ENCODE measurements around the gene TREH.
"Not testable (repeated sequence)": the region's sequence is repeated elsewhere in the genome, so short reads cannot be mapped to it uniquely, and the experiment has no call there.

Gene TREH

GRCh38 chr11:118679483-118679882 is at the start of gene TREH:
TREH (minus strand) TSS chr11:118679650; CDS start chr11:118679627, 23 bp downstream.
- DNase-seq, result no peak

DNA sequence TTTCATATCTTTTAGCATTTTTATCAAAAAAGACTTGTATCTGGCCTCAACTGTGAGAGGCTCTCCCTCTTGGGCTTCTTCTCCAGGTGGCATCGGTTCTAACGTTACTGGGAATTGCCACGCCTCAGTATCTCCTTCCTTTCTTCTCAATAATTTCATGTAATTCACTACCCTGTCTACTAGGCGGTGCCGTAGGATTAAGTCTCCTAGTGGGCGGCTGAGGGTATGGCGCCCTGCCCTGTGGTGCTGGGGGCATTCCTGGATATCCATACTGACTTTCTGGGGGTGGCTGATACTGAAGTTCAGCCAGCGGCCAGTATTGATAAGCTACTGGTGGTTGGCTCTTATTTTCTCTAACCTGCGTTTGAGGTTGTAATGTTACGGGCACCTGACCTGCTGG is 48.7 kb upstream of the TREH start:
- not testable (repeated sequence) for DNase-seq

DNA sequence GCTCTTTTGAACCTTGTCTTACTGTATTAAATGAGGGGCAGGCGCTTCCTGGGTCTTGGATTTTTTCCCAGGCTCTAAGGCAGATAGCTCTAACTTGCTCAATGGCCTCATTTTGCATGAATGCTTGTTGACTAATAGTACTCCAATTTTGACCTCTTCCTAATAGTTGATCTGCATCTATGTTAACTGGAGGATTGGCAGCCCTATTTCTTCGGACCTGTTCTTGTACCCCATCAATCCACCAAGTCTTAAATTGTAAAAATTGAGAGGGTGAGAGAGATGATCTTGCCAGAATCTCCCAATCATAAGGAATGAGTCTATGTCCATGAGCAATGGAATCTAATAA is 48.2 kb upstream of the TREH start:
- not testable (repeated sequence) for DNase-seq

- not testable (repeated sequence) for DNase-seq
These were observed 47.7 kb upstream of the TREH start for GRCh38 chr11:118727001-118727720.

GRCh38 chr11:118721478-118722015 is 42.1 kb upstream of the TREH start:
- DNase-seq, result not testable (repeated sequence)

DNA sequence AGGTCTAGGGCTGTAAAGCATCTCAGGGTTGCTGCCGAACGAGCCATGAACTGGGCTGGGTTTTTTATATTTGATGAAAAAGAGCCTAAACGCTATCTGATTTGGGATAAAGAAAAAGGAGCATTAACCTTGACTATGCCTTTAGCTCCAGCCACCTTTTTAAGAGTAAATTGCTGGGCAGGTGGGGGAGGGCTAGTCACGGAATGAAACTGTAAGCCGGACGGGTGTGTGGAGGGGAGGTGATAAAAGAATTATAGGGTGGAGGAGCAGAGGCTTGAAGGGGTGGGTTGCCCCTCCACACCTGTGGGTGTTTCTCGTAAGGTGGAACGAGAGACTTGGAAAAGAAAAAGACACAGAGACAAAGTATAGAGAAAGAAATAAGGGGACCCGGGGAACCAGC is 41.3 kb upstream of the TREH start:
- DNase-seq, result not testable (repeated sequence)

- peak; percentile 30 for DNase-seq
These were observed 40.6 kb upstream of the TREH start for GRCh38 chr11:118720078-118720477.

- not testable (repeated sequence) for DNase-seq
These were observed 39.1 kb upstream of the TREH start for GRCh38 chr11:118718562-118718961.

GRCh38 chr11:118717733-118718132 is 38.3 kb upstream of the TREH start:
- DNase-seq, result not testable (repeated sequence)

- not testable (repeated sequence) for DNase-seq
These were observed 37.8 kb upstream of the TREH start for GRCh38 chr11:118717221-118717620.

DNA sequence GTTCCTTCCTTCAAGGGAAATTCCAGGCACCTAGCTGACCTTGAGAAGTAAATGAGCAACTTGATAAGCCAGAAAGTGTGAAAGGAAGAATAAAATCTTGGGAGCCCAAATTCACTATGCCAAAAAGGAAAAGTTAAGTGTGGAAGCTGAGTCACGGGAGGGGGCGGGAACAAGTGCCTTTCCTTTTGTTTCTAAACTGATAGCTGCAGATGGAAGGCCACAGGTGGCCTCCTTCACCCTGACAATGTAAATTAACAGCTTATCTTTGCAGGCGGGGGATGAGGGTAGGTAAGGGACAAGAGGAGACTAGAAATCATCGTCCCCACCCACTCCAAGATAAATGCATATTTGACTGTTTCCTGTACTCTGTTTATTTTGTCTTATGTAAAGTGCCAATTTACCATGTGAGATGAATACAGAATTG is 36.4 kb upstream of the TREH start:
- DNase-seq, result peak; percentile 18

DNA sequence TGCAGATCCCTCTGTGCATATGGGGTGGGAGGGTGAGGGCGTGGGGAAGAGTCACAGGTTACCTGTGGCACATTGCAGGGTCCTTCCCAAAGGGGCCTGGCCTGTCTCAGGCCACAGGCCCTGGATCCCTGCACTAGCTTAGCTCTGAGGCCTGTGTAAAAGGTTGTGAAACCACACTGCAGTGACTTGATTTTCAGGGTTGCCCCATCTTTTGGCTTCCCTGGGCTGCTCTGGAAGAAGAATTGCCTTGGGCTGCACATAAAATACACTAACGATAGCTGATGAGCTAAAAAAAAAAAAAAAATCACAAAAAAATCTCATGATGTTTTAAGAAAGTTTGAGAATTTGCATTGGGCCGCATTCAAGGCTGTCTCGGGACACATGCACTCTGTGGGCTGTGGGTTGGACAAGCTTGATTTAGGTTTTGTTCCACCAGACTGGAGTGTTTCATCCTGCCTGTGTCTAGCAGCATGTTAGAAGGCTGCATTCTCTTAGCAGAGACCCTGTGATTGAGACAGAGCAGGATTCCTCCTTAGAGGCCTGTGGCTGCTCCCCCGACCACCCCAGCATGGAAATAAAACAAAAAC is 35.9 kb upstream of the TREH start:
- no peak for DNase-seq

DNA sequence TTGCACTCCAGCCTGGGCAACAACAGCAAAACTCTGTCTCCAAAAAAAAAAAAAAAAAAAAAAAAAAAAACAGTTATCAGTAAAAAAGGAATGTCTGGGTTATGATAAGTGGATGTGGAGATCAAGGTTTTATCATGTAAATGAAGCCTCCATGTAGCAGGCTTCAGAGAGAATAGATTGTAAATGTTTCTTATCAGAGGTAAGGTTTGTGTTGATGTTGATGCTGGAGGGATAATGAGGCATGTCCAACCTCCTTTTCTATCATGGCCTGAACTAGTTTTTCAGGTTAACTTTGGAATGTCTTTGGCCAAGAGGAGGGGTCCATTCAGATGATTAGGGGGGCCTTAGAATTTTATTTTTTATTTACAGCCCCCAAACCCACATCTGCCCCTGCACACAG is 35.4 kb upstream of the TREH start:
- DNase-seq, result no peak

DNA sequence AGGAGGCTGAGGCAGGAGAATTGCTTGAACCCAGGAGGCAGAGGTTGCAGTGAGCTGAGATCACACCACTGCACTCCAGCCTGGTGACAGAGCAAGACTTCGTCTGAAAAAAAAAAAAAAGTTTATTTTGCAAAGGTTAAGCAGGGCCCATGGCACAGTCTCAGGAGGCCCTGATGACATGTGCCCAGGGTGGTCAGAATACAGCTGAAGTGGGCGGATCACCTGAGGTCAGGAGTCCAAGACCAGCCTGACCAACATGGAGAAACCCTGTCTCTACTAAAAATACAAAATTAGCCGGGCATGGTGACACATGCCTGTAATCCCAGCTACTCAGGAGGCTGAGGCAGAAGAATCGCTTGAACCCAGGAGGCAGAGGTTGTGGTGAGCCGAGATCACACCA is 35.0 kb upstream of the TREH start:
- not testable (repeated sequence) for DNase-seq

DNA sequence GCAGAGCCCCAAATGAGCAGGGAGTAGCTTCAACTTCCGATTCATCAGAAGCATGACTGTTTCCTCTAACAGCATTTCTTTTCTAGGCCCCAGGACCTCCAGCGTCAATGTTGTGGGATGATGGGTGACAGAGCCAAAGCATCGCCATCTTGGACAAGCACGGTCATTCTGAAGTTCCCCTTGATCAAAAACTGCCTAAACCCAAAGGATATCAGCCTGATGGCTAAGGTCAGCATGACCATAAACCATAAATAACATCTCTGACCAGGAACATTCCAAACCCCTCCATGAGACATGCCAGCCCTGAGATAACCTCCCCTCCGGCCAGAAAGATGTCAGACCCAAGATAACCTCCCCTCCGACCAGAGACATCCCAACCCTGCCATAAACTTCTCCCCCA is 28.8 kb upstream of the TREH start:
- DNase-seq, result no peak

DNA sequence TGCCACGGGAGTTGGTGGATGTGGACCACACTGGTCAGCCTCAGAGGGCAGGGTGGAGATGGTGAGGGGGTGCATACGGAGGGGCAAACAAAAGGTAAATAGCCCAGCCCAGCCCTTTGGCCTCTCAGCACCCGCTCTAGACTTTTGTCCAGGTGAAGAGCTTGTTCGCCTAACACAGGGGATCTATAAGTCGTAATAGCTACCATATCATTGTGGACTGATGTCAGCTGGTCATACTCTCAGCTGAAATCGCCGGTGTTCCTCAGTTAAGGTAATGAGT is 27.0 kb upstream of the TREH start:
- DNase-seq, result no peak

DNA sequence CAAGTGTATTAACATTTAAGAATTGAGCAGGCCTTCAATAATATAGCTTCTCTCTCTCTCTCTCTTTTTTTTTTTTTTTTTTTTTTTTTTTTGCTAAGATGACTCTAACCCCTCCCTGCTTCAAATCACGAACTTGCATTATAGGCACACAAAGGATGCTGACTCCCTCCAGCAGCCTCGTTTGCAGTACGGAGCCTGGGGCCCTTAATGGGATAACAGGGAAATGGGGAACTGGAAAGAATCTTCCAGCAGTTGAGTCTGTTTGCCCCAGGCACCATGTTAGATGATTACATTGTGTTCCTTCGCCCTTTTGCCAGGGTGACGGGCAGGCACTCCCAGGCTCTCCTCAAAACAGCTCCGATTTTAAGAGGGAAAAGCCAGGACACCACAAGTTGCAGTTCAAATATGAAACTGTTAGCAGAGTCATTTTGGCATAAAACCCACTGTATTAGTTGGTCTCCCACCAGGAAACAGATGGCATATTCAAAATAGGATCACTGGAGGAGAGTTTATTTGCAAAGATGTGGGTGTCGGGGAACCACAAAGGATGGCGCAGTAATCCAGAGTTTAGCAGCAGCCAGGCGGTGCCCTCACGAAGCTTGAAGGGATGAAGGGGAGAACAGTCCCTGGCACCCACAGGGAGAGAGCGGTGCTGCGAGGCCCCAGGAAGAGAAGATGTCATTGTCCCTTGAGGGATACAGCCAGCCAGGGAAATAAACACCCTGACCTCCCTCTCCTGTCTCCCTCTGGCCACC is 26.5 kb upstream of the TREH start:
- DNase-seq, result no peak

GRCh38 chr11:118705111-118705741 is 25.8 kb upstream of the TREH start:
- DNase-seq, result no peak

- no peak for DNase-seq
These were observed 24.2 kb upstream of the TREH start for GRCh38 chr11:118703563-118704106.

DNA sequence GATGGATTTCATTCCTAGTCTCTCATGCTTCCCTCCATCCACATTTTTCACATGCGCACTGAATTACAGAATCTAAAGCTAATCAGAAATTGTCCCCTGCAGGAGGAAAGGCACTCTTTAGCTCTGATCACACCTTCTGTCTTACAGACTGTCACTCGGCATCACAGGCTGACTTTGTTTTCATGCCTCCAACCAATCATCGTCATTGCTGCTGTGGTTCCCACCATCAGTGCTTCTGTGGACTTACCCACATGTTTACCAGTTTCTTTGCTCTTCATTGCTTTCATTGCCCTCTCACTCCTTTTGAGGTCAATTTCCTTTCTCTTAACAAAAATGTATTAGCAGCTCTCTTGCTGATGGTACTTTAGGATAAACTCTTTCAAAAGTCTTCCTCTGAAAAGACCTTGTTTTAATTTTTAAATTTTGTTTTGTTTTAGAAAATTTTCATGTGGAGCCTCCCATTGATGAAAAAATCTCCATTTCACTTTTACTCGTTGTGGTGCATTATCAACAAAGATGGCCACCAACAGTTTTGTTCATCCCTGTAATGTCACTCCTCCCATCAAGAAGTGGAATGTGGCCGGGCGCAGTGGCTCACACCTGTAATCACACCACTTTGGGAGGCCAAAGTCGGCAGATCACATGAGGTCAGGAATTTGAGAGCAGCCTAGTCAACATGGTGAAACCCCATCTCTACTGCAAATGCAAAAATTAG is 20.2 kb upstream of the TREH start:
- no peak for DNase-seq

DNA sequence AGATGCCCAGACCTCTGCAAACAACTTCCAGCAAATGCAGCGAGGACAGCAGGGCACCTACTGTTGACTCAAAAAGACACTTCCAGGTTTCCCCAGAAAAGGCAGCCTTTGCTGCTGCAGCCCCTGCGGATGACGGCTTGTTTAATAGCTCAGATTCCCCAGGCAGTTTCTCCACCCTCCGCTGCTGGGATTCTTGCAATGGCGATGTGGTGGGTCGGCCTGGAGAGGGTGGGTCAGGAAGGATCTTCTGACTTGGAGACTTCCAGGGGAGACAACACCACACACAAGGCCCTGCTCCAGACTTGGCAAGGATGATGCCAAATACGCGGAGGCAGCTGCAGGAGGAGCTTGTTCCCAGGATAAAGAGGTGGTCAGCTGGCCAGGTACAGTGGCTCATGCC is 17.9 kb upstream of the TREH start:
- no peak for DNase-seq

- no peak for DNase-seq
These were observed 17.3 kb upstream of the TREH start for GRCh38 chr11:118696673-118697226.

All from NCI-H226 (cell line).